Glomerular visceral epithelial cell (primary cell): Measurements from ENCODE around the gene CD248.
"Not testable (repeated sequence)": the region's sequence is repeated elsewhere in the genome, so short reads cannot be mapped to it uniquely, and the experiment has no call there.

Source experiments
- DNase-seq: peaks from one replicate; pipeline ENCODE4 v3.0.0-alpha.2; 2016; ENCODE audit errors: extremely low spot score

The CD248 gene

DNA sequence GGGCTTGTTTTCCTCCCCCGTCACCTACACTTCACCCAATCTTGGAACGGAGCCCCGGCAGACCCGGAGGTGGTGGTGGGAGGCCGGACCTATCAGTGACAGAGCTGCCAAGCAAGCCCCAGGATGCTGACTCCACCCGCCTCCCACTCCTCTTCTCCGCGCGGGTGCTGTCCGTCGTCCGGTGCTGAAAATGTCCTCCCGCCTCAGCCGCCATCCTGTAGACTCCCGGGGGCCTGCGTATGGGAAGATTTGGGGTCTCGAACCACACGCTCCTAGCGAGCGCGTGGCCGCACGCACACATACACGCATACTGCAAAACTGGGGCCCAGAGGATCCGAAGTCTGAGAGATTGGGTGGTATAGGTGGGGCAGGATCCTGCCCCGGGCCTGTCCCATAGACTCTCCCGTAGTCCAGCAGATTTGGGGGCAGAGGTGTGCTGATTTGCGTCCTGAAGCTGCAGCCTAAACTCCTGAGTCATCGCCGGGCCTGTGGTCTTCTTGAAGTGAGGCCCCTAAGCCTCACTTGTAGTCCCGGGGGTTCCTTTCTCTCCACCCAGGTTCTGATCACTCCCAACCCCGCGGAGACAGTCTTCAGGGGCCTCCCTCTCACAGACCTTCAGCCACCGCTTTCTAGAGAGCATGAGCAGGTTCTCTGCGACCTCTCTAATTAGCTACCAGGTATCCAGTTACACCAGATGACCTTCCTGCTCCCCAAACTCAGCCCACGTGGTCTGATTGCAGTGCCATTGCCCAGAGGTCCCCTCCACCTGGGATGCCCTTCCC, 27.1 kb downstream of the CD248 start:
- DNase-seq, result no peak

DNA sequence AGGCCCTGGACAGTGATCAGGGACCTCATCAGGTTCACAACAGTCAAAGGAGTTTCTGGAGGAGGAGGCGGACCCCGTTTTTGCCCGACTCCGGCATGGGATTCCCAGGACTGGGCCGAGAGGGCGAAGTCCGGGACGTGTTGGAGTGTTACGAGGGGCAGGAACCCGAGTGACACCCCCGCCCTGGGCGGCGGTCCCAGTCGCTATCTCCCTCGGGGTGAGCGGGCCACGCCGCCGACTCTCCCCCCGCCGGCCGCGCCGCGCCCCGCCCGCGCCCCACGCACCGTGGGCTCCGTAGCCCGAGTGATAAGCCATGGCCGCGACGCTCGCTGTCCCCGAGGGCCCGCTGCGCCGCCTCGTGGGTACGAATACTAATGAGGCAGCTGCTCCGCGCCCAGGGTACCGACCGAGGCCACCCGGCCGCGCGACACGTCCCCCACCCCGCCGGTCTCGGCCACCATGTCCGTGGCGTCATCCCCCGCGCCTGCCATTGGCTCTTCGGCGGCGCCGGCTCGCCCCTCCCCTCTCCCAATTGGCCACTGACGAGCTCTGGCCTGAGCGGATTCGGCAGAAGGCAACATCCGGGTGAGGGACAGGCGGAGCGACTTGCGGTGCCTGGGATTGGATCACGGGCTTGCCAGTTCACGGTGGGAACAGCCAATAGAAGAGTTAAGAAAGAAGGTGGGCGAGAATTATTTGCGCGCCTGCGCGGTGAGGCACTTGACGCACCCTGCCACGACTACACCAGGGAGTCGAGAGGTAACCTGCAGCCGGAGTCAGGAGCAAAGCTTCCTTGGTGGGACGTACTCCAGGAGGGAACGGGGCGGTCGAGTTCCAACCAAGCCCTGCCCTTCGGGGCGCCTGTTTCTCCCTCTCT, 27.9 kb downstream of the CD248 start, which contains the start of gene YIF1A:
YIF1A (minus strand) TSS at position 473 of the 877 bp plus-strand sequence; CDS start at position 315, 158 bp downstream.
- peak; percentile 99 for DNase-seq

- no peak for DNase-seq
Measured at GRCh38 chr11:66287889-66288670, 28.8 kb downstream of the CD248 start.

GRCh38 chr11:66287211-66287888, 29.5 kb downstream of the CD248 start:
- DNase-seq, result no peak

- DNase-seq, result no peak
Measured at GRCh38 chr11:66286699-66287098, 30.1 kb downstream of the CD248 start.

- DNase-seq, result no peak
Measured at GRCh38 chr11:66285250-66285947, 31.4 kb downstream of the CD248 start.

DNA sequence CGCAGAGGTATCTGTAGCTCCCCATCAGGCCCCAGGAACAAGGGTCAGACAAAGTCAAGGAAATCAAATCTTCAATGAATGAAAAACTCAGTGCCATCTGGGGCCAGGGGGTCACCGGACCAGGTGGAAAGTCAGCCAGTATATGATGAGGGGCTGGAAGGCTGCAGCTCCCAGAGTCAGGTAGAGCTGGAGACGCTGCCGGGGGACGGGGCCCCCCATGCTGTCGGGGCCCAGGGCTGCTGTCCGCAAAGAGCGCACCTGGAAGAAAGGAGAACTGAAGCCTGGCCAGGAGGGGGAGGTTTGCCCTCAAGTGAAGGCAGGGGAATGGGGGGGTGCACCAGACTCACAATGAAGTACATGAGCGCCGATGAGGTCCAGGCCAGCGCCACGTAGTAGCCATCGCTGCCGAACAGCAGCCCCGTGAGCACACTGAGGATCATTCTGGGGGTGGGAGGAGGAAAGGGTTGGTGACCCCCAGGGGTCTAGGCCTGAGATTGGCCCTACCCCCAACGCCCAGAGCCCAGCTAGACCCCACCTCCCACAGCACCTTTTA, 32.2 kb downstream of the CD248 start:
- DNase-seq, result no peak

- DNase-seq, result no peak
Measured at GRCh38 chr11:66283461-66284105, 33.3 kb downstream of the CD248 start.

DNA sequence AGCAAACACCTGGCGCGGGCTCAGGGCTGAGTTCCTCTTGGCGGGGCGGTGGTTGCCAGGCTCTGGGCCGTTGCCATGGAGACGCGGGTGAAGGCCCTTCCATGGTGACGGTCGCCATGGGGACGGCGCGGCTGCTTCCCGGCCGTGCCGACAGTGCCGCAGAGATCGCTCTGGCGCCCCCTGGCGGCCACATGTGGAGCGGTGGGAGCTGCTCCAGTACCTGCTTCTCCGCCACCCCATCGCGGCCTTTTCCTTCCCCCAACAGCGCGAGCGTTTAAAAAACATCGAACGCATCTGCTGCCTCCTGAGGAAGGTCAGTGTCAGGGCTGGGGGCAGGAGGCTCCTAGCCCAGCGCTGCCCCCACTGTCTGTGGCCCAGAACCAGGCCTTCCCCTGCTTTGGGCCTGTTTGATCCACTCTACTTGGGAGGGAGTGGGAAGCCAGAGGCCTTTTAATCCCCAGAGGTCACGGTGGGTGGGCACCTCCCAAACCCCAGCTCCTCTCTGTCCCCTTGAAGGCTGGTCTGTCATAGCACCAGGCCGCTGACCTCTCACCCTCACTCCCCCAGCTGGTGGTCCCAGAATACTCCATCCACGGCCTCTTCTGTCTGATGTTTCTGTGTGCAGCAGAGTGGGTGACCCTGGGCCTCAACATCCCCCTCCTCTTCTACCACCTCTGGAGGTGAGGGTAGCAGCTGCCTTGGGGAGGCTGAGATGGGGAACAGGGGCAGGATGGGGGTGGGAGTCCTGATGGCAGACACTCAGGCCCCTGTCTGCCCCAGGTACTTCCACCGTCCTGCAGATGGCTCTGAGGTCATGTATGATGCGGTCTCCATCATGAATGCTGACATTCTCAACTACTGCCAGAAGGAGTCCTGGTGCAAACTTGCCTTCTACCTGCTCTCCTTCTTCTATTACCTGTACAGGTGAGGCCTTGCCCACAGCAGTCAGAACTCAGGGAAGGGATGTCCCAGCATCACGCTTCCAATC, 34.1 kb downstream of the CD248 start:
- DNase-seq, result peak; percentile 94

- no peak for DNase-seq
Measured at GRCh38 chr11:66281776-66282467, 34.9 kb downstream of the CD248 start.

- no peak for DNase-seq
Measured at GRCh38 chr11:66281001-66281400, 35.8 kb downstream of the CD248 start.

DNA sequence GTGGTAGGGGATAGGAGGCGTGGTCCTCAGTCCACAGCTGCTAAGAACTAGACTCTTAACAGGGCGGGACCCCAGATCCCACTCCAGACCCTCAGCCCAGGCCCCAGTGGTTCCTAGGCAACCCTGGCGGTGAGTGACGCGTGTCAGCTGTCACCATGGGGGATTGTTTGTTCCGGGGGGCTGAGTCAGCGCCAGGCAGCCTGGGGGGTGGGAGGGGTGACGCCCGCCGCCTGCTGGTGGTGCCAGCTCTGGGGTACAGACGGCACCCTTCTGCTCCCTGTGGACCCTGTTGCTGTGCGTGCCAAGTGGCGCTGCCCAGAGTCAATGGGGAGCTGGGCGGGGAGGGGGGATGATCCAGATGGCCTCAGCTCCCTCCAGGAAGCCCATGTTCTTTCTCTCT, 36.4 kb downstream of the CD248 start:
- DNase-seq, result no peak

DNA sequence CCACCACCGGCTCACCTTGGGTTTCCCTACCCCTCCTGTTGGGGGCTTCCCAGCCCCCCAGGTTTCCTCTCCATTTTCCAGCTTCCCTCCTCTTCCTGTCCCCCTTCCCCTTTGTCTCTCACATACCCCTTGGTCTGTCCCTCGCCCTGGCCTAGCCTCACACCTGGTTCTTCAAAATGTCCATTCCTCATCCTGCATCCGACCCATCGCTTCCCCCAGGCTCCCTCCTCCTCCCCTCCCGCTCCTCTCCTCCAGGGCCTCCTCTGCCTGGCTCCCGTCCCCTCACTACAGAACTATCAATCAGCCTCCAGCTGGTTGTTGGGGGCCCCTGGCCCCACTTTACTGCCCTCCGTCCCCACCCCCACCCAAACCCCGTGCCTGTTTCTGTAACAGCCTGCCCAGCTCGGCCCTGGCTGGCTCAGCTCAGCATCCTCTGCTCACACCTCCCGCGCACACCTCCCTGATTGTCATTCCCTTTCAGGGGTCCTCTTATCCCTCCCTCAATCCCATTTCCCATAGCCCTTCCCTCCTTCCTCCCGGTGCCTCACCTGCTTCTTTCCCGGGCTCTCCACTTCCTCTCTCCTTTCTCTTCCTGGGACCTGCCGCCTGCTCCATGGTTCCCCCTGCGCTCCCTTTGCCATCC, 37.6 kb downstream of the CD248 start:
- DNase-seq, result no peak

DNA sequence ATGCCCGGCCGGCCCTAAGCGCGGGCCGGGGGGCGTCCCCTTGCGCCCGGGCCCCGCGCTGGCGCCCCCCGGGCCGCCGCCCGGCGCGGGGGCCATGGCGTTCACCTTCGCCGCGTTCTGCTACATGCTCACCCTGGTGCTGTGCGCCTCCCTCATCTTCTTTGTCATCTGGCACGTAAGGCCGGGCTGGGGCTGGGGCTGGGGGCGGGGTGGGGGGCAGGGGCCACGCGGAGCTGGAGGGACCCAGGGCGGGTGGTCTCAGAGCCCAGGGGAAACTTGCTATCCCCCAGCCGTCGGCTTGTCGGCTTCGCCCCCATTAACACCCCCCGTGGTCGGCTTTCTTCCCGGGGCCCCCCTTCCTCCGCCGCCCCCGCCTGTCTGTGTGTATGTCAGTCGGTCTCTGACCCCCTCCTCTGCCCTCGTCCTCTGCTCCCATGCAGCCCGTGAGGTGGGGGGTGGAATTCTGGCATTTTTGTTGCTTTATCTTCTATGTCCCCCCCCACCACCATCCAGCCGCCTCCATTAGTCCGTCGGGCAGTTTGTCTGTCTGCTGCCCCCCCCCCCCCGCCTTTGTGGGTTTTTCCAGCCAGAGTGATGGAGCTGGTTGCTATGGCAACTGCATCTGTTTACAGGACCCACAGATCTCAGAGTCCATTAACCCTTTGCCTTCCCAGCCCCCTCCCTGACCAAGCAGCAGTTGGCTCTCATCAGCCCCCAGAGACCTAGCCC, 38.3 kb downstream of the CD248 start:
- peak; percentile 46 for DNase-seq

GRCh38 chr11:66277471-66278362, 39.1 kb downstream of the CD248 start, which contains the start of gene CNIH2:
Gene CNIH2, plus strand, starts transcription at chr11:66278175. Its CDS starts 282 bp downstream, at chr11:66278457.
- no peak for DNase-seq

- DNase-seq, result not testable (repeated sequence)
Measured at GRCh38 chr11:66277064-66277463, 39.8 kb downstream of the CD248 start.
